LHCN-M2 (cell line): ENCODE measurements around the gene DUS2. TPM values are rescaled to one million over a fixed set of nuclear protein-coding genes. Genes with fewer than 3 reads are reported as not detected.

Experiments used
- DNase-seq: peaks from one replicate; pipeline ENCODE4 v3.0.0-alpha.2; 2012; ENCODE audit warnings: low read depth
- total RNA-seq: library from RNA; depleted of rRNA; stranded (reverse); fragments of >200 nt; gene quantifications from 2 replicates; pipeline ENCODE4 v1.2.3, GENCODE V29; 2014; rRNA removed

Gene DUS2
- total RNA-seq, 1 experiment from 2014 or later: 20.1 TPM

DNA sequence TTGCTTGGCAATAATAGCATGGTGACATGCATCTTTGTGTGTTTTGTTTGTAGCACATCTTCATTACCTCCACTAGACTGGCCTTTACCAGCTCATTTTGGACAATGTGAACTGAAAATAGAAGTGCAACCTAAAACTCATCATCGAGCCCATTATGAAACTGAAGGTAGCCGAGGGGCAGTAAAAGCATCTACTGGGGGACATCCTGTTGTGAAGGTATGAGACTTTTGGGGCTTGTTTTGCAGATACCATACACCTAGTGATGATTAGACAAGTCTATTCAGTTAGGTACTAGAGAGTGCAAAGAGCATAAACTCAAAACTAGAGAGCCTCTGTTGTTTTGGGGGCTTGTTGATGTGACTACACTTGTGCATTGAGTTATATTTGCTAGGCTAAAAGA is 103.3 kb downstream of the DUS2 start:
- DNase-seq: no peak

DNA sequence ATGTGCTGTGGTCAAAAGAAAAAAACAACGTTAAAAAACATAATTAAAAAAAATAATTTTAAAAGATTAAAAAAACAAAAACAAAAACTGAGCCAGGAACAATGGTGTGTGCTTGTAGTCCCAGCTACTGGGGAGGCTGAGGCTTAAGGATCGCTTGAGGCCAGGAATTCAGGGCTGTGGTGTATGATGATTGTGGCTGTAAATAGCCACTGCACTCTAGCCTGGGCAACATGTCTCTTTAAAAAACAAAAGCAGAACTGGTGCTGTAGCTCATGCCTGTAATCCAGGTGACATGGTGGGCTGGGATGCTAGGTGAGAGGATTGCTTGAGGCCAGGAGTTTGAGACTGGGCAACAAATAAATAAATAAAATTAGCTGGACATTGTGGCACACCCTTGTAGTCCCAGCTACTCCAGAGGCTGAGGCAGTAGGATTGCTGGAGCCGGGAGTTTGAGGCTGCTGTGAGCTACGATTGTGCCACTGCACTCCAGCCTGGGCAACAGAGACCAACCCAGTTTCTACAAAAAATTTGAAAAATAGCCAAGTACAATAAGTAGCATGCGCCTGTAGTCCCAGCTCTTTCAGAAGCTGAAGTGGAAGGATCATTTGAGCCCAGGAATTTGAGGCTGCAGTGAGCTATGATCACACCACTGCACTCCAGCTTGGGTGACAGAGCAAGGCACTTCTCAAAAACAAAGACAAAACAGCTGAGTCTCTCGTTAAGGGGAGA is 105.7 kb downstream of the DUS2 start:
- DNase-seq: peak; percentile 4

Other genes starting within 250 kb of the DUS2 start
- 3.8 and 4.5 TPM in 2 replicates for gene RANBP10, start 216.7 kb upstream of the DUS2 start, total RNA-seq
- 0.77 and 1.6 TPM in 2 replicates for gene TSNAXIP1, start 216.4 kb upstream of the DUS2 start, total RNA-seq
- 61.6 and 65.5 TPM in 2 replicates for gene THAP11, start 181.0 kb upstream of the DUS2 start, total RNA-seq
- gene NUTF2, start 176.4 kb upstream of the DUS2 start, total RNA-seq: 86.3 and 142 TPM in 2 replicates
- gene CENPT, start 175.6 kb upstream of the DUS2 start, total RNA-seq: 52.6 and 55.5 TPM in 2 replicates
- gene EDC4, start 150.2 kb upstream of the DUS2 start, total RNA-seq: 59.2 and 67.7 TPM in 2 replicates
- gene NRN1L, start 138.4 kb upstream of the DUS2 start, total RNA-seq: not detected in 2 replicates
- 9.0 and 10.3 TPM in 2 replicates for gene PSKH1, start 130.0 kb upstream of the DUS2 start, total RNA-seq
- 0.71 and 2.6 TPM in 2 replicates for gene CTRL, start 91.4 kb upstream of the DUS2 start, total RNA-seq
- gene PSMB10, start 86.4 kb upstream of the DUS2 start, total RNA-seq: 37.6 and 38.1 TPM in 2 replicates
- gene LCAT, start 79.2 kb upstream of the DUS2 start, total RNA-seq: 11.7 and 13.3 TPM in 2 replicates
- gene SLC12A4, start 54.6 kb upstream of the DUS2 start, total RNA-seq: 61.7 and 62.6 TPM in 2 replicates
- gene DPEP3, start 42.8 kb upstream of the DUS2 start, total RNA-seq: not detected in 2 replicates
- not detected in 2 replicates for gene DPEP2, start 23.8 kb upstream of the DUS2 start, total RNA-seq
- not detected in 2 replicates for gene DPEP2NB, start 7.4 kb upstream of the DUS2 start, total RNA-seq
- 10.5 and 13.4 TPM in 2 replicates for gene DDX28, start 52 bp upstream of the DUS2 start, total RNA-seq
- gene NFATC3, start 62.1 kb downstream of the DUS2 start, total RNA-seq: 22.3 and 26.5 TPM in 2 replicates
- gene ESRP2, start 212.8 kb downstream of the DUS2 start, total RNA-seq: 0.13 TPM in 1 of 2 replicates, not detected in the other
- 24.0 and 31.1 TPM in 2 replicates for gene PLA2G15, start 222.1 kb downstream of the DUS2 start, total RNA-seq
- gene SLC7A6, start 241.2 kb downstream of the DUS2 start, total RNA-seq: 14.9 and 19.3 TPM in 2 replicates